Activated CD4-positive, alpha-beta T cell treated with anti-CD3 and anti-CD28 coated beads, Interleukin-2, amount 50 U/mL, for 48 hours (primary cell): ENCODE results near the gene GOLPH3L.
"Not testable (repeated sequence)": the region's sequence is repeated elsewhere in the genome, so short reads cannot be mapped to it uniquely, and the experiment has no call there.

Source experiments
- DNase-seq, 2 experiments: peaks; one replicate each; pipeline ENCODE4 v3.0.0-alpha.2; 2020

GOLPH3L gene

GRCh38 chr1:150696995-150697927 lies at the start of gene GOLPH3L:
Gene GOLPH3L (minus strand): TSS chr1:150697154. CDS start chr1:150694838, 2,316 bp downstream.
- peak; percentile 87 to 92 for DNase-seq

- no peak for DNase-seq
Measured at GRCh38 chr1:150730130-150730721, 33.3 kb upstream of the GOLPH3L start.

DNA sequence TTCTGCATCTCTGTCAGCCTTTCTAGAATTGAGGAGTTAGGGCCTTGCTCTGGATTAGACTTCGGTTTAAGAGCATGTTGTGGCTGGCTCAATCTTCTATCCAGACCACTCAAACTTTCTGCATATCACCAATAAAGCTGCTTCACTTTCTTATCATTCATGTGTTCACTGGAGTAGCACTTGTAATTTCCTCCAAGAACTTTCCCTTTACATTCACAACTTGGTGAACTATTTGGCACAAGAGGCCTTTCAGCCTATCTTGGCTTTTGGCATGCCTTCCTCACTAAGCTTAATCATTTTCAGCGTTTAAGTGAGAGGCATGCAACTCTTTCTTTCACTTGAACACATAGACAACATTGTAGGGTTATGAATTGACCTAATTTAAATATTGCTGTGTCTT lies 27.4 kb upstream of the GOLPH3L start:
- DNase-seq: no peak

DNA sequence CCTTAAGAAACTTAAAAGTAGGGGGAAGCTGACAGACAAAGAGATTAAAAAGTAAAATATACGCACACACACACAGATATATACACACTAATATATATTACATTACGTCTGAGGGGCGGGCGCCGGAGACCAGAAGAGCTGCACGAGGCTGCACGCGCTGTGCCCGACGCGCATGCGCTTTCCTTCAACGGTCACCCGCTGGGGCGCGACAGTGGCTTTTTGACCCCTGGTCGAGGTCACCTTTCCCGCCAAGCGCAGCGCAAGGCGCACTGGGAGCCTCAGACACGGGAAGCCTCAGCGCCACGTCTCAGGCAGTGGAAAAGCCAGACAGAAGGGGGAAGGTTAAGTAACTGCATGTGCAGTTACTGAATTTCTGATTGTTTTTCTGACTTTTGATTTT lies 23.7 kb upstream of the GOLPH3L start, which contains the start of gene HORMAD1:
TSS of gene HORMAD1 (minus strand) at position 193 of the 400 bp plus-strand sequence. CDS start 1,390 bp downstream, outside the sequence.
- DNase-seq: no peak

GRCh38 chr1:150720098-150720497 lies 23.1 kb upstream of the GOLPH3L start:
- DNase-seq: no peak

GRCh38 chr1:150718225-150718891 lies 21.4 kb upstream of the GOLPH3L start:
- DNase-seq: no peak

- DNase-seq: not testable (repeated sequence)
Measured at GRCh38 chr1:150709031-150709430, 12.1 kb upstream of the GOLPH3L start.

DNA sequence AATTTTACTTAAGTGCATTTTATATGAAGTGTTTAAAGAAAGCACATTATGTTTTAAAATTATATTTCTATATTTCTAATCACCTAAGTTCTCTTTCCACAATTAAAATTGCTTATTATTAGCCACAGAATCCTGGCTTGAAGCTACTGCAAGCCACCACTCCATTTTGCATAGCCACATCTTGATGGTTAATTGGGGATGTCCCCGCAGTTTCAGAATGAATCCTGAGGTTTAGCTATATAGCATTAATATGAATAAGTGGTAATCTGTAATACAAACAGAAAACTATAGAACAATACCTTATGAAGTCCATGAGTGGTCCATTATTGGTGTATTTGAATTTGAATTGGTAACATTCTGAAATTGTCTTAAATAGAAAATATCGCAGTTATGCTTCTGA lies 11.6 kb upstream of the GOLPH3L start:
- peak; percentile 12 to 31 for DNase-seq

DNA sequence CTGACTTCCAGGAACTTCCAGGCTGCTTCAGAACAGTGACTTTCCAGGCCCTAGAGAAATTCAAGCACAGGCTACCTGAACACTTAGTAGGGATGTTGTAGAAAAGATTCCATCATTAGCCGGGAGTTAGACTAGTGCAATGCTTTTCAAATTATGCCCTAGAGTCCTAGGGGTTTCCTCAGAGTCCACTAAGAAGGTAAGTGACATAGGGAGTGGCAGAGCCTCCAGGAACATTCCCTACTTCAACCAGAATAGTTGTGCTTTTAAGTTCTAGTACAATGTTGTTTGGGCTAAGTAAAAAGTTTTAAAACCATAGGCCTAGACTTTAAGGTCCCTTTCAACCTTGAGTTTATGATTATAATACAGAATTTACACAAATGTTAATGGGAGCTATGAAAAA lies 9.1 kb upstream of the GOLPH3L start:
- DNase-seq: no peak

GRCh38 chr1:150703427-150703826 lies 6.5 kb upstream of the GOLPH3L start:
- no peak for DNase-seq

GRCh38 chr1:150696590-150696989 lies 364 bp downstream of the GOLPH3L start:
- no peak for DNase-seq

- DNase-seq: no peak
Measured at GRCh38 chr1:150696162-150696561, 792 bp downstream of the GOLPH3L start.

DNA sequence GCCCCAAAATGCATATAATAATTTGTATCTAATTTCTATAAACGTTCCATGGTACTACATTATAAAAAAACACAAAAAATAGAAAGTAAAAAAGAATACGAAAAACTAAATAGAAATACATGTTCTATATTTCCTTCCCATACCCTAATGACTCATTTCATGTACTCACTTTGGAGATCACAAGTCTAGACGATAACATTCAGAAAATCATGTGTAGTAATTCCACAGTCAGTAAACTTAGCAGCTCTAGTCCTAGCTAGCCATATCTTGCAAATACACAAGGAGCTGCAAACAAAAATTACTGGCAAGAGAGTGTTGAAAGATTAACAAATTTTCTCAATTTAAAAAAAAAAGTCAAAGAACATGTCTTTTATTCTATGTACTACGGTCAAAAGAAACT lies 1.4 kb downstream of the GOLPH3L start:
- DNase-seq: no peak

DNA sequence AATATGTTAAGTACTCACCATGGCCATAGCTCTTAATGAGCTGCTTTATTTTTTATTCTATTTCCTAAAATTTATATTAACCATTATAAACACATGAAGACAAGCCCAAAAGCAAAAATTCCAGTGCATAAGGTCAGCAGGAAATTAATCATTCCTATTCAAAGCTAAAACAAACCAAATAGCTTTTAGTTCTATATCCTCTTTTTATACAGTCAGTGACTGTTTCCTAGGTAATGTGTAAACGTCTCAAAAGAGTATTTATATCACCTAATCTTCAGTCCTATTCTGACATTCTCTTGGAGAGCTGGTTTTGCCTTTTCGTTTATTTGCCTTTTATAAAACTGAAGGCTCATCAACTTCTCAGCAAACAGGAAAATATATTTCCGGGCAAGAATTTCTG lies 4.2 kb downstream of the GOLPH3L start:
- no peak for DNase-seq

GRCh38 chr1:150688763-150689162 lies 8.2 kb downstream of the GOLPH3L start:
- no peak for DNase-seq

GRCh38 chr1:150686275-150686674 lies 10.7 kb downstream of the GOLPH3L start:
- no peak for DNase-seq

- DNase-seq: no peak
Measured at GRCh38 chr1:150683914-150684313, 13.0 kb downstream of the GOLPH3L start.

- no peak for DNase-seq
Measured at GRCh38 chr1:150678988-150679387, 18.0 kb downstream of the GOLPH3L start.

- no peak for DNase-seq
Measured at GRCh38 chr1:150674881-150675280, 22.1 kb downstream of the GOLPH3L start.

- DNase-seq: no peak
Measured at GRCh38 chr1:150663321-150663720, 33.6 kb downstream of the GOLPH3L start.

GRCh38 chr1:150662811-150663210 lies 34.1 kb downstream of the GOLPH3L start:
- DNase-seq: no peak

GRCh38 chr1:150661156-150661555 lies 35.8 kb downstream of the GOLPH3L start:
- no peak for DNase-seq

- no peak for DNase-seq
Measured at GRCh38 chr1:150660584-150660983, 36.4 kb downstream of the GOLPH3L start.

DNA sequence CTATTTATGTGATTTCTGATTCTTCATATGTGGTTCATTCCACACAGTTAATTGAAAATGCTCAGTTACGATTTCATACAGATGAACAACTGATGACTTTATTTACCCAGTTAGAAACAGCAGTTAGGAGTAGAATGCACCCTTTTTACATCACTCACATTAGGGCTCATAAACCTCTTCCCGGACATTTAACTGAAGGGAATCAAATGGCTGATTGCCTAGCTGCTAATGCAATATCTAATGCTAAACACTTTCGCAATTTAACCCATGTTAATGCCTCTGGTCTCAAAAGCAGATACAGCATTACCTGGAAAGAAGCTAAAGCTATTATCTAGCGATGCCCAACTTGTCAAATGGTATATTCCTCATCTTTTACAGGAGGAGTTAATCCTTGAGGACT lies 39.9 kb downstream of the GOLPH3L start:
- not testable (repeated sequence) for DNase-seq
